Ishikawa (cell line): ENCODE results near the gene TADA2B.

Experiments used
- CEBPB ChIP-seq: IDR thresholded peaks from 2 replicates; pipeline ENCODE4 v1.6.1; 2012
- CREB1 ChIP-seq: IDR thresholded peaks from 2 replicates; pipeline ENCODE4 v1.6.1; 2012; ENCODE audit warnings: low read depth
- EGR1 ChIP-seq: IDR thresholded peaks from 2 replicates; pipeline ENCODE4 v1.6.1; 2012
- EP300 ChIP-seq: IDR thresholded peaks from 2 replicates; pipeline ENCODE4 v1.6.1; 2012; ENCODE audit warnings: borderline replicate concordance
- FOXM1 ChIP-seq: IDR thresholded peaks from 2 replicates; pipeline ENCODE4 v1.6.1; 2012; ENCODE audit warnings: low read depth, borderline replicate concordance
- NFIC ChIP-seq: IDR thresholded peaks from 2 replicates; pipeline ENCODE4 v1.6.1; 2012
- RAD21 ChIP-seq: IDR thresholded peaks from 2 replicates; pipeline ENCODE4 v1.6.1; 2012; ENCODE audit warnings: low read depth
- TAF1 ChIP-seq: IDR thresholded peaks from 2 replicates; pipeline ENCODE4 v1.6.1; 2012; ENCODE audit warnings: low read depth, mild to moderate bottlenecking
- TCF12 ChIP-seq: IDR thresholded peaks from 2 replicates; pipeline ENCODE4 v1.6.1; 2012; ENCODE audit warnings: low read depth
- TEAD4 ChIP-seq: IDR thresholded peaks from 2 replicates; pipeline ENCODE4 v1.6.1; 2012
- YY1 ChIP-seq: IDR thresholded peaks from 2 replicates; pipeline ENCODE4 v1.6.1; 2012; ENCODE audit warnings: low read depth
- ZBTB7A ChIP-seq: IDR thresholded peaks from 2 replicates; pipeline ENCODE4 v1.6.1; 2012; ENCODE audit warnings: low read depth
- TF ChIP-seq, protein P1 (sequence below): IDR thresholded peaks from 2 replicates; pipeline ENCODE4 v1.6.1; 2012
- TF ChIP-seq, protein P2 (sequence below): IDR thresholded peaks from 2 replicates; pipeline ENCODE4 v1.6.1; 2012; ENCODE audit warnings: low read depth, mild to moderate bottlenecking
- TF ChIP-seq, protein P3 (sequence below): IDR thresholded peaks from 2 replicates; pipeline ENCODE4 v1.6.1; 2012

Gene TADA2B

DNA sequence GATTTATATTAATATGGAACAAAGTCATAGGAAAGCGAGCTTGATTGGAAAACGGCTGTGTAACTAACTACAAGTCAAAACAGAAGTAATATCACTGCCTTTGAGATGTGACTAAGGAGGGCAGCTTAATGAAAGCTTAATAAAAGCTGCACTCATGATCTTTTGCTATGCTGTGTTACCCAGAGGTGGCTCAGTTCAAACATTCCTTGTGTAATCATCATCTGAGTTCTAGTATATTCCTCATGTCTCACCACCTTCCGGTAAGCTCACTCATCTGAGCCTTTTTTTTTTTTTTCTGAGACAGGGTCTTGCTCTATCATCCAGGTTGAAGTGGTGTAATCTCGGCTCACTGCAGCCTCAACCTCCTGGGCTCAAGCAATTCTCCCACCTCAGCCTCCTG, 19.6 kb downstream of the TADA2B start:
- TF ChIP-seq FOXM1 = no peak
- TF ChIP-seq ZBTB7A = no peak
- TF ChIP-seq TEAD4 = no peak
- TF ChIP-seq EP300 = no peak
- TF ChIP-seq, protein P1, sequence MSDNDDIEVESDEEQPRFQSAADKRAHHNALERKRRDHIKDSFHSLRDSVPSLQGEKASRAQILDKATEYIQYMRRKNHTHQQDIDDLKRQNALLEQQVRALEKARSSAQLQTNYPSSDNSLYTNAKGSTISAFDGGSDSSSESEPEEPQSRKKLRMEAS = no peak

DNA sequence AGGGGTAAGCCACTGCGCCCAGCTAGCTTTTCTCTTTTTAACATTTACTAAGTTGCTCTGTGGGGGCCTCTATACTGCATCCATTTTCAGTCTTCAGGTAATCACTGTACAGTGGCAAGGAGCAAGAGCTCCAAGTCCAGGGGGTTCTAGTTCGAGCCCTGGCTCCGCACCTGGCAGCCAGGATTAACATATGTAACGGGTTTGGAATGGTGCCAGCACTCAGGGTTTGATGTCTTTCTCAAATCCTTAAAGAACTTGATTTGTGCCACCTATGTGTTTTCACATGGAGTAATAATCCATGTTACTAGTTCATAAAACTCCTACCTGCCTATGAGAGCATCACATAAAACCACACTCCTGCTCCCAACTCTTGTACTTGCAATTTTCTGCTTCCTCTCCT, 20.2 kb downstream of the TADA2B start:
- TF ChIP-seq NFIC = no peak
- TF ChIP-seq TEAD4 = no peak
- TF ChIP-seq, protein P2, sequence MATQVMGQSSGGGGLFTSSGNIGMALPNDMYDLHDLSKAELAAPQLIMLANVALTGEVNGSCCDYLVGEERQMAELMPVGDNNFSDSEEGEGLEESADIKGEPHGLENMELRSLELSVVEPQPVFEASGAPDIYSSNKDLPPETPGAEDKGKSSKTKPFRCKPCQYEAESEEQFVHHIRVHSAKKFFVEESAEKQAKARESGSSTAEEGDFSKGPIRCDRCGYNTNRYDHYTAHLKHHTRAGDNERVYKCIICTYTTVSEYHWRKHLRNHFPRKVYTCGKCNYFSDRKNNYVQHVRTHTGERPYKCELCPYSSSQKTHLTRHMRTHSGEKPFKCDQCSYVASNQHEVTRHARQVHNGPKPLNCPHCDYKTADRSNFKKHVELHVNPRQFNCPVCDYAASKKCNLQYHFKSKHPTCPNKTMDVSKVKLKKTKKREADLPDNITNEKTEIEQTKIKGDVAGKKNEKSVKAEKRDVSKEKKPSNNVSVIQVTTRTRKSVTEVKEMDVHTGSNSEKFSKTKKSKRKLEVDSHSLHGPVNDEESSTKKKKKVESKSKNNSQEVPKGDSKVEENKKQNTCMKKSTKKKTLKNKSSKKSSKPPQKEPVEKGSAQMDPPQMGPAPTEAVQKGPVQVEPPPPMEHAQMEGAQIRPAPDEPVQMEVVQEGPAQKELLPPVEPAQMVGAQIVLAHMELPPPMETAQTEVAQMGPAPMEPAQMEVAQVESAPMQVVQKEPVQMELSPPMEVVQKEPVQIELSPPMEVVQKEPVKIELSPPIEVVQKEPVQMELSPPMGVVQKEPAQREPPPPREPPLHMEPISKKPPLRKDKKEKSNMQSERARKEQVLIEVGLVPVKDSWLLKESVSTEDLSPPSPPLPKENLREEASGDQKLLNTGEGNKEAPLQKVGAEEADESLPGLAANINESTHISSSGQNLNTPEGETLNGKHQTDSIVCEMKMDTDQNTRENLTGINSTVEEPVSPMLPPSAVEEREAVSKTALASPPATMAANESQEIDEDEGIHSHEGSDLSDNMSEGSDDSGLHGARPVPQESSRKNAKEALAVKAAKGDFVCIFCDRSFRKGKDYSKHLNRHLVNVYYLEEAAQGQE = no peak
- no peak for TF ChIP-seq FOXM1
- no peak for TF ChIP-seq TCF12
- no peak for TF ChIP-seq TAF1
- no peak for TF ChIP-seq CREB1
- TF ChIP-seq YY1 = no peak
- TF ChIP-seq RAD21 = no peak
- no peak for TF ChIP-seq CEBPB
- TF ChIP-seq EGR1 = no peak
- TF ChIP-seq, protein P1 = no peak
- no peak for TF ChIP-seq ZBTB7A
- TF ChIP-seq EP300 = no peak
- TF ChIP-seq, protein P3, sequence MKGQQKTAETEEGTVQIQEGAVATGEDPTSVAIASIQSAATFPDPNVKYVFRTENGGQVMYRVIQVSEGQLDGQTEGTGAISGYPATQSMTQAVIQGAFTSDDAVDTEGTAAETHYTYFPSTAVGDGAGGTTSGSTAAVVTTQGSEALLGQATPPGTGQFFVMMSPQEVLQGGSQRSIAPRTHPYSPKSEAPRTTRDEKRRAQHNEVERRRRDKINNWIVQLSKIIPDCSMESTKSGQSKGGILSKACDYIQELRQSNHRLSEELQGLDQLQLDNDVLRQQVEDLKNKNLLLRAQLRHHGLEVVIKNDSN = no peak

DNA sequence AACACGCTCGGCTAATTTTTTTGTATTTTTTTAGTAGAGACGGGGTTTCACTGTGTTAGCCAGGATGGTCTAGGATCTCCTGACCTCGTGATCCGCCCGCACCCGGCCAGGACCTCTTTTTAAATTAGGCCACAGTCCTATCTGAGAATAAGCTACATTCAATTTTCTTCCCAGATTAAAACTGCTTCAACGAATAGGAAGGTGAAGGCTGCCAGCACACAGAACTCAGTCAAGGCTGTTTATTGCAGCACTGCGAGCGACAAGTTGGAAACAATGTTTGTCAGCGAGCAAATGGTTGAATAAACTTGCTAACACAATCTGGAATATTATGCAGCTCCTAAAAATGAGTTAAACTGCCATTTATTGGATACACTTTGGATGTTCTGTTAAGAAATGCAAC, 22.8 kb downstream of the TADA2B start:
- no peak for TF ChIP-seq YY1
- no peak for TF ChIP-seq RAD21
- no peak for TF ChIP-seq TCF12

DNA sequence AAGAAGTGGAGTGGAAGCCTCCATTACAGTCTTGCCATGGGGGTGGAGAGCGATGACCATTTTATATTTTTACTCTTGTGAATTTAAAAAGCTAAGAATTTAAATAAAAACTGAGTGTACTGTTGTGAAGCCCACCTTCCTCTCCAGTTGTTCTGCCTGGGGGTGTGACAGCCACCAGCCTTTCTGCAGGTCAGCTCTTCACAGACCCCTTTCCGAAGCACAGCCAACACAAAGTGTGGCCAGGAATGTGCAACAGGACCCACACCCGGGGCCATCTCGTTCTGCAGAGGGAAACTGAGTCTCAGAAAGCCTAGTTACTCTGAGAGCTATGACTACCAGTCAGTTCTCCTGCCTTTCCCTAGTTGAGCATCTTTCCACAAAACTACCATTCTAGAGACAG, 23.3 kb downstream of the TADA2B start:
- TF ChIP-seq TCF12 = no peak
- no peak for TF ChIP-seq YY1
- TF ChIP-seq NFIC = no peak
- no peak for TF ChIP-seq ZBTB7A
- TF ChIP-seq TAF1 = no peak
- TF ChIP-seq EP300 = no peak

DNA sequence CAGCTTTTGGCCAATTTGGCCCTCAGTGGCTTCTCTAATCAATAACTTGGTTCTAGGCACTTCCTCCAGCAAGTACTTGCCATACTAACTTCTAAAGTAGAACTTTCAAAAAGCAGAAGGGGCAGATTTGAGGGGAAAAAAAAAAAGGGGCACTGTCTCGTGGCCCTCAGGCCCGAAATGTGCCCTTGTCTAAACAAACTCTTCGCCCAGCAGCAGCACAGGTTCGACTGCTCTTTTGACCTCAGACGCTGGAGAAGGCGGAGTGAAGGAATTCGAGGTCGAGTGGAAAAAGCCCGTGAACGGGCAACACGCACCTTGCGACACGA, 23.9 kb downstream of the TADA2B start:
- TF ChIP-seq TEAD4 (no peak), CEBPB (no peak), RAD21 (no peak), EGR1 (no peak), TAF1 (no peak; the same call in 1 of the 2 replicates)
- TF ChIP-seq, protein P1 = no peak

DNA sequence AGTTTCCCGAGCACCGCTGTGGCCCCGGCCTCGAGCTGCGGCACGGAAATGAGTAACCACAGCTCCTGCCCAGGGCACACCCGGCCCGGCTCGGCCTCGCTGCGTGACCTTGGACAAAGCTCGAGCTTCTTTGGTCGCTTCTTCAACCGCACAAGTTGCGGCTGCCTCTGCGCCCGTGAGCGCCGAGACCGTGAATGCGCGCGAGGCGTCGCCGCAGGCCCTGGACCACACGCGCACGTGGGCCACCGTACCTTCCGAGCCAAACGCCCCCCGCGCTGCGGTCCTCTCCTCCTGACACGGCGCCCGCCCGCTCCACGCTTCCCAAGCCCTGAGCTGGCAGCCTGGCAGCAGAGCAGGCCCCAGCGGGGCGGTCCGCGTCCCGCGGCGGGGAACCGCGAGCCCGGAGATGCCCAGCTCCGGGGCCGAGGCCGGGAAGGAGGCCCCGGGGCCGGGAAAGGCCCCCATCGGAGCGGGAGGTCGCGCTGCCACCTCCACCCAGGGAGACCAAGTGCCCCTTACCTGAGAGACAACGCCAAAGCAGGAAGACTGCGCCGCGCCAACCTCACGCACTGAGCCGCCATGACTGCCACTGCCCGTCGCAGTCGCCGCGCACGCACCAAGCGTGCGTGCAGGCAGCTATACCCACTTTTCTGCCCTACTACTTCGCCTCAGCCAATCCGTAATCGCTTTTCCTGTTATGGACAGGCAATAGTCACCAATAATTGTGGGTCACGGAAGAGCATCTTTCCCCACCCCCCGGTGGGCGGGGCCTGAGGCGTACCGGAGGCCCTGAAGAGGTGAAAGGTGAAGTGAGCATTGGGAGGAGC, 24.5 kb downstream of the TADA2B start, which contains the start of gene GRPEL1:
GRPEL1 (minus strand) TSS at position 613 of the 827 bp plus-strand sequence; CDS start at position 581, 32 bp downstream.
- TF ChIP-seq CEBPB = no peak
- no peak for TF ChIP-seq NFIC
- TF ChIP-seq RAD21 = no peak
- peak; percentile 70; the same call in 1 of the 2 replicates for TF ChIP-seq TAF1
- TF ChIP-seq, protein P3 = no peak
- TF ChIP-seq ZBTB7A = no peak
- TF ChIP-seq YY1 = peak; percentile 93
- no peak; the same call in 1 of the 2 replicates for TF ChIP-seq FOXM1
- TF ChIP-seq TEAD4 = no peak
- TF ChIP-seq, protein P1 = peak; percentile 88
- no peak for TF ChIP-seq CREB1
- 0 out of 2 replicates have a peak, but pooled peaks have one; percentile 47 for TF ChIP-seq TCF12
- no peak for TF ChIP-seq EP300
- TF ChIP-seq, protein P2 = no peak
- no peak for TF ChIP-seq EGR1
